ENCODE results near the gene TIMP2. TPM values are rescaled to one million over a fixed set of nuclear protein-coding genes. Genes with fewer than 3 reads are reported as not detected.

The TIMP2 gene
- total RNA-seq, 4 donors from 2014 or later, result 52.9 to 133 (median 82.2) TPM

DNA sequence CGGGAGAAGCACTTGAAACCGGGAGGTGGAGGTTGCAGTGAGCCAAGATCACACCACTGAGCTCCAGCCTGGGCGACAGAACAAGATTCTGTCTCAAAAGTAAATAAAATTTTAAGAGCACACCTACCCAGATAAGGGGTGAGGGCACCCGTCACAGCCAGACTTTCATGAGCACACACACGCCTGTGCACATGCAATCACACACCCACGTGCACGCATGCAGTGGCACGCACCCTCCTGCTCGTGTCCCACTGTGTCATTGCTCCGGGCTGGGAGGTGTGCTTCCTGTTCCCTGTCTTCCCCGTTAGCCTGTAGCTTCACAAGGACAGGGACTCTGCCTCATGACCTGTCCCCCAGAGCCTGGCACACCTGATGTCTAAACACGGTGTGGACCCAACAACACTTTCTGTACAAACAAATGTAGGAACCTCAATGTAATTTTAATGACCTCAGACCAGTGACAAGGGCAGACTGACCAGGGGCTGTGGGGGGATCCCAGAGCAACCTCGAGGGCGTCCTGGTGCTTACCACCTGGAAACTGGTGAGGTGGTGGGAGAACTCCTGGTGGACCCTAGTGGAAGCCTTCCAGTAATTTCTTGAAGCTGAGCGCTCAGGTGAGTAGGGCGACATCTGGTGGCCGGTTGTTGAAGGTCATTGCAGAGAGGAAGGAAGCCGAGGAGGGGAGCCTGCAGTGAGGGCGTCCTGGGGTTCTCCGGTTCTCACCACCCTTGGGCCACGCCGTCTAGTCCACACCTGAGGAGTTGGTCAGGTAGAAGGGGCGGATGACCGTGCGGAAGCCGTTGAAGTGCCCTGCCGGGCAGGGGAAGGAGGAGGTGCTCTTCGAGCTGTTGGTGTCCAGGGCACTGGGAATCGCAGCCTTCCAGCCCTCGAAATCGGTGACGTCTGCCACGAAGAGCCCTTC lies 45.9 kb upstream of the TIMP2 start:
- H3K36me3 ChIP-seq, result no peaks in the 10 kb centered on the region
- H3K4me1 ChIP-seq, result peaks cover 23 to 29% of the 10 kb centered on the region in 2 donors
- WGBS, 2 donors, result 28 to 32% methylated on average over 12 to 24 of the region's 33 CpGs
- DNase-seq, result peak; percentile 87 to 88
- H3K27me3 ChIP-seq, result no peaks in the 10 kb centered on the region
- intact Hi-C loops (cut with DNase I), result loop anchor here (2.0 to 5.0 kb wide), 2 partner anchors 49 to 104 kb away; no protein-coding TSS in a partner anchor
- H3K27ac ChIP-seq, result peak overlapping the region; percentile 45 to 81 (median 51)
- TF ChIP-seq, protein P1, sequence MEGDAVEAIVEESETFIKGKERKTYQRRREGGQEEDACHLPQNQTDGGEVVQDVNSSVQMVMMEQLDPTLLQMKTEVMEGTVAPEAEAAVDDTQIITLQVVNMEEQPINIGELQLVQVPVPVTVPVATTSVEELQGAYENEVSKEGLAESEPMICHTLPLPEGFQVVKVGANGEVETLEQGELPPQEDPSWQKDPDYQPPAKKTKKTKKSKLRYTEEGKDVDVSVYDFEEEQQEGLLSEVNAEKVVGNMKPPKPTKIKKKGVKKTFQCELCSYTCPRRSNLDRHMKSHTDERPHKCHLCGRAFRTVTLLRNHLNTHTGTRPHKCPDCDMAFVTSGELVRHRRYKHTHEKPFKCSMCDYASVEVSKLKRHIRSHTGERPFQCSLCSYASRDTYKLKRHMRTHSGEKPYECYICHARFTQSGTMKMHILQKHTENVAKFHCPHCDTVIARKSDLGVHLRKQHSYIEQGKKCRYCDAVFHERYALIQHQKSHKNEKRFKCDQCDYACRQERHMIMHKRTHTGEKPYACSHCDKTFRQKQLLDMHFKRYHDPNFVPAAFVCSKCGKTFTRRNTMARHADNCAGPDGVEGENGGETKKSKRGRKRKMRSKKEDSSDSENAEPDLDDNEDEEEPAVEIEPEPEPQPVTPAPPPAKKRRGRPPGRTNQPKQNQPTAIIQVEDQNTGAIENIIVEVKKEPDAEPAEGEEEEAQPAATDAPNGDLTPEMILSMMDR (IDR thresholded peaks at IDR 0.05), result peak; percentile 77 to 95 (median 88)
- TF ChIP-seq POLR2A (IDR thresholded peaks at IDR 0.05), result peak in 1 of 2 donors; percentile 20
- no peak overlapping the region for H3K4me3 ChIP-seq (replicated peaks in 1 of 3)
- H3K9me3 ChIP-seq, result no peaks in the 10 kb centered on the region

DNA sequence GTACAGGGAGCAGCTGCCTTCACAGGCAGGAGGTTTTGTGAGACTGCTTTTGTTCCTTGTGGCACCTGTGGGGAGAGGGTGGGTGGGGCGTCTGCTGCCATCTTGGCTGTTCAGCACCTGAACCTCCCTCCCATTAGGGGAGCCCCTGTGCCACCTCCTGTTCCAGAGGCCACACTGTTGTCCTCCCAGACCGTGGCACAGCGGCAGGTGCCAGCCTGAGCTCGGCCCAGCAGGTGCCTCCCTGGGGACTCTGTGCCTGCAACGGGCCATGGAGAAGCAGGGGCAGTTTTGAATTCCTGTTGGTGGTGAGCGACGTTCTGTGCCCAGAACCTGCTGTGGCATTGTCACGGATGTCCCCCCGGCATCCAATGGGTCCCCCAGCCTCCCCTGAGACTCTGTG lies 44.7 kb upstream of the TIMP2 start:
- TF ChIP-seq POLR2A (IDR thresholded peaks at IDR 0.05), result no peak
- TF ChIP-seq, protein P1 (IDR thresholded peaks at IDR 0.05), result no peak
- DNase-seq, result no peak
- 84 to 88% methylated on average over 5 to 9 of the region's 9 CpGs for WGBS, 2 donors
- Histone ChIP-seq H3K4me3 (replicated peaks in 1 of 3) (no peak overlapping the region), H3K27ac (no peak overlapping the region), H3K9me3 (no peaks in the 10 kb centered on the region), H3K27me3 (no peaks in the 10 kb centered on the region), H3K36me3 (no peaks in the 10 kb centered on the region), H3K4me1 (peaks cover 19 to 21% of the 10 kb centered on the region in 2 donors)
- intact Hi-C loops (cut with DNase I), result loop anchor here (2.0 to 5.0 kb wide), 2 partner anchors 48 to 103 kb away; no protein-coding TSS in a partner anchor

DNA sequence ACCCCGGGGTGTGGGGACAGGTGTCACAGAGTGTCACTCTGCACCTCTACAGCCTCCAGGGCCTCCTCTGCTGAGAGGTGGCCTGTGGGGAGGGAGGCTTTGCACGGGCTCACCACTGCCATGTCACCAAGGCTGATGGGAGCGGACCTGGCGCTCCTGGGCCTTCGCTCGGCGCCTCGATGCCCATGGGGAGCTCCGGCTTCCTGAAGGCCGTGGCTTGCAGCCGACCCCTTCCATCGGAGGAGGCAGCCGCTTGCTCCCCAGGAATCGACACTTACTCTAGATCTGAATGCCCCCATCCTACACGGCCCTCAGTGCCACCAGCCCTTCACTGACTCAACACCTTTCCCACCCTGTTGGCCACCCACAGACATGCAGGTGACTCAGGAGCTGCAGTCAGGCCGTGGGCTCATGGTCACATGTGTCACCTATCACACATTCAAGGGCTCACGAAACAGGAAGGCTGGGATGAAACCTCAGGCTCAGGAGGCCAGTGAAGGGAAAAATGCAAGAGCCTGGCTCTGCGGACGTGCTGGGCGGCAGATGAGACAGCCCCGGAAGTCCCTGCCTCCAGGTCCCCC lies 42.7 kb upstream of the TIMP2 start:
- Histone ChIP-seq H3K27ac (no peak overlapping the region), H3K36me3 (no peaks in the 10 kb centered on the region), H3K4me1 (peaks cover 7 to 14% of the 10 kb centered on the region in 2 donors), H3K4me3 (replicated peaks in 1 of 3) (no peak overlapping the region), H3K27me3 (no peaks in the 10 kb centered on the region), H3K9me3 (no peaks in the 10 kb centered on the region)
- intact Hi-C loops (cut with DNase I), result no loop called here
- no peak for DNase-seq
- WGBS, 2 donors, result 89 to 95% methylated on average over 7 to 13 of the region's 21 CpGs
- TF ChIP-seq, protein P1 (IDR thresholded peaks at IDR 0.05), result no peak
- no peak for TF ChIP-seq POLR2A (IDR thresholded peaks at IDR 0.05)

DNA sequence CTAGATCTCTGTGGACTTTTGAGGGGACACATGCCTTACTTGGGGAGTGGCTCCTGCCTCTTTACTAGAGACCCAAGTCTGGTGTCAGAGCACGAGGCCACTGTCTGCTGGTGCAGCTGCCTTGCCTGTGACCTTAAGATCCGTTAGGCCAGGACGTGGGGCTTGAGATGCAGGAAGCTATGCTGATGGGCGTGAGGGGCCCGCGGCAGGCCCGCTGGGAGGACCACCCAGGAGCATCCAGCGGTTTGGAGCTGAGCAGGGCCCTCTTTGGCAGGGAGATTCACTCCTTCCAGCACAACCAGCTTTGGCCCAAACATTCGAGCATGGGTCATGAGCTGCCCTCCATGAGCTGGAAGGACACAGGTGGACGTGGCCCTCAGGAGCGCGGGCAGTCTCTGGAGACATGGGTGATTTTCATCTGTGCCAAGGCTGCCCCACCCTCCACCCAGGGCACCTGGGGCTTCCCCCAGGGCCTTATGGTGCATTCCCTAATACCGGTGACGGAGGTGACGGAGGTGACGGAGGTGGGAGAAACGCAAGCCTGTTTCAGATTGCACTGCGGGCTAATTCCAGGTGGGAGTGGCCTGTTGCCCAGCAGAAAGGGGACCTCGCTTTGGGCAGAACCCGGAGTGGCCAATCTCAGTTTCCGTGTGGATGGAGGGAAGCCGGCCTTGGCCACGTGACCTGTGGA lies 41.9 kb upstream of the TIMP2 start:
- DNase-seq, result no peak
- Histone ChIP-seq H3K4me1 (peaks cover 7 to 14% of the 10 kb centered on the region in 2 donors), H3K36me3 (no peaks in the 10 kb centered on the region), H3K27me3 (no peaks in the 10 kb centered on the region), H3K9me3 (no peaks in the 10 kb centered on the region), H3K4me3 (replicated peaks in 1 of 3) (no peak overlapping the region), H3K27ac (no peak overlapping the region)
- intact Hi-C loops (cut with DNase I), result no loop called here
- 90 to 98% methylated on average over 14 to 19 of the region's 23 CpGs for WGBS, 2 donors
- TF ChIP-seq, protein P1 (IDR thresholded peaks at IDR 0.05), result no peak
- no peak for TF ChIP-seq POLR2A (IDR thresholded peaks at IDR 0.05)
